SK-N-SH treated with all-trans-retinoic acid at 6 μM for 48 hours (cell line): ENCODE results near the gene ADCY5.

Source experiments
- CREB5 ChIP-seq: fragments of 250-450 bp; sonication (Bioruptor Pico); IDR thresholded peaks from 2 replicates; pipeline ENCODE4 v1.5.1; 2020; ENCODE audit warnings: low read depth, mild to moderate bottlenecking, moderate library complexity
- CSDC2 ChIP-seq: fragments of 250-450 bp; sonication (Bioruptor Pico); IDR thresholded peaks from 2 replicates; pipeline ENCODE4 v1.5.0; 2020; ENCODE audit warnings: mild to moderate bottlenecking, moderate library complexity
- PATZ1 ChIP-seq: fragments of 250-450 bp; sonication (Bioruptor Pico); IDR thresholded peaks from 2 replicates; pipeline ENCODE4 v1.8.0; 2020; ENCODE audit warnings: mild to moderate bottlenecking, moderate library complexity, borderline replicate concordance

- no peak for TF ChIP-seq PATZ1 (CRISPR knock-in tag)
- TF ChIP-seq CREB5 (CRISPR knock-in tag), result no peak
- TF ChIP-seq CSDC2 (CRISPR knock-in tag), result no peak
Observed at GRCh38 chr3:123283657-123284398, 165.1 kb downstream of the ADCY5 start.
